GM23248 (cell line): Measurements from ENCODE around the gene BMS1.

Experiments
- EZH2 ChIP-seq: fragments of 200-600 bp; sonication (generic); IDR thresholded peaks from 2 replicates; pipeline ENCODE4 v1.6.1; 2018; ENCODE audit warnings: antibody characterized with exemption, mild to moderate bottlenecking; ENCODE audit not compliant: insufficient read depth, poor library complexity, severe bottlenecking
- EZH2phosphoT487 ChIP-seq: fragments of 200-600 bp; sonication (generic); IDR thresholded peaks from 2 replicates; pipeline ENCODE4 v1.6.1; 2018; ENCODE audit warnings: antibody characterized with exemption, moderate library complexity, mild to moderate bottlenecking, low read depth; ENCODE audit not compliant: insufficient read depth

DNA sequence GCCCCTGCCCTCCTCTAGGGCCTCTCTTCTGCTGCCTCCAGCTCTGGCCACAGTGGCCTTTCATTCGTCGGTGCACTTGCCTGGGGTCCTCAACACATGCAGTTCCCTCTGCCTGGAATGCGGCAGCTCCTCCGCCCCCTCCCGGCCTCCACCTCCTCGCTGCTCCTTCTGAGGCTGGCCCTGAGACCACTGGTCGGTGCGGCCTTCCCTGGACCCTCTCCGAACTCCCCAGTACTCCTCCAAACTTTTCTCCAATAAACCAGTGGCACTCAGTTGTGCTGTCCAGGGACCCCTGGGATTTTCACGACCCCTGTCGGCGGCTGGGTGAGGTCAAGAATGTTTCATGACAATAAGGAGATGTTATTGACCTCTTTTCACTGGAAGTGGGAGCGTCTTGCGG is 53.5 kb downstream of the BMS1 start:
- TF ChIP-seq EZH2phosphoT487, result no peak
- TF ChIP-seq EZH2, result no peak
